GM12874 (cell line): ENCODE results near the gene NEDD8.

Source experiments
- TF ChIP-seq, protein P1 (sequence below): IDR thresholded peaks from 2 replicates; pipeline ENCODE4 v1.5.1; 2011; ENCODE audit warnings: low read depth, mild to moderate bottlenecking, control low read depth, low read length, moderate library complexity; ENCODE audit not compliant: insufficient read depth

The NEDD8 gene

DNA sequence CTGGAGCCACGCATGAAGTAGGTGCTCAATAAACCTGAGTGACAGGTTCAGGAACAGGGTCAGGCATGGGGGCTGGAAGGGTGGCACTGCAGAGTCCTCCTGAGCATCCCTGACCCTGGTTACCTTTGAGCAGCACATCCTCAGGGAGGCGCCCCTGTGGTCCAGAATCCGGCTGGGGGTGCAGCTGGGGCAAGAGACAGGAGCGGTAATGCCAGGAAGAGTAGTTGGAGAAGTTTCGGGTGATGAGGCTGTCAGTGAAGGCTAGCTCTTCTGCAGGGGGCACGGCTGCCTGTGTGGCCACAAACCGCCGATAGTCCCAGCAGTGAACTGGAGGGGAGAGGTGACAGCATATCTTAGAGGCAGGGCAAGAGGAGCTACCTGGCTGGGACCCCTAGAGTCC is 37.2 kb upstream of the NEDD8 start:
- TF ChIP-seq, protein P1, sequence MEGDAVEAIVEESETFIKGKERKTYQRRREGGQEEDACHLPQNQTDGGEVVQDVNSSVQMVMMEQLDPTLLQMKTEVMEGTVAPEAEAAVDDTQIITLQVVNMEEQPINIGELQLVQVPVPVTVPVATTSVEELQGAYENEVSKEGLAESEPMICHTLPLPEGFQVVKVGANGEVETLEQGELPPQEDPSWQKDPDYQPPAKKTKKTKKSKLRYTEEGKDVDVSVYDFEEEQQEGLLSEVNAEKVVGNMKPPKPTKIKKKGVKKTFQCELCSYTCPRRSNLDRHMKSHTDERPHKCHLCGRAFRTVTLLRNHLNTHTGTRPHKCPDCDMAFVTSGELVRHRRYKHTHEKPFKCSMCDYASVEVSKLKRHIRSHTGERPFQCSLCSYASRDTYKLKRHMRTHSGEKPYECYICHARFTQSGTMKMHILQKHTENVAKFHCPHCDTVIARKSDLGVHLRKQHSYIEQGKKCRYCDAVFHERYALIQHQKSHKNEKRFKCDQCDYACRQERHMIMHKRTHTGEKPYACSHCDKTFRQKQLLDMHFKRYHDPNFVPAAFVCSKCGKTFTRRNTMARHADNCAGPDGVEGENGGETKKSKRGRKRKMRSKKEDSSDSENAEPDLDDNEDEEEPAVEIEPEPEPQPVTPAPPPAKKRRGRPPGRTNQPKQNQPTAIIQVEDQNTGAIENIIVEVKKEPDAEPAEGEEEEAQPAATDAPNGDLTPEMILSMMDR = no peak

DNA sequence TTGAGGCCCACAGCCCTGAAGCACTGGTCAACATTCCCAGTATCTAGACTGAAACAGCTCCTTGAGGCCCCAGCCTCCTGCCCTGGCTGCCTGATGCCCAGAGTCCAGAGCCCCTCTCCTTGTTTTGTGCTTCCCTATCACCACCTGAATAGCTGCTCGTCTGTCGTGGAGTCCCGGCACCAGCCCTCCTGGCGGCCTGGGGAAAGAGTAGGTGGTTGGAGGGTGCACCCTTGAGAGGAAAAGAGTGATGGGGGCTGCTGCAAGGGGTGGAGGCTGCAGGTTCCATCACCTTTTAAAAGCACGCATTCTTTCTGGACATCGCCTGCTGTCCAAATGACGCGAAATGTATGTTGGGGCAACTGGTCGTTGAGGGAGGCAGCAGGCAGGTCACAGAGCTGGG is 36.1 kb upstream of the NEDD8 start:
- TF ChIP-seq, protein P1 = no peak

DNA sequence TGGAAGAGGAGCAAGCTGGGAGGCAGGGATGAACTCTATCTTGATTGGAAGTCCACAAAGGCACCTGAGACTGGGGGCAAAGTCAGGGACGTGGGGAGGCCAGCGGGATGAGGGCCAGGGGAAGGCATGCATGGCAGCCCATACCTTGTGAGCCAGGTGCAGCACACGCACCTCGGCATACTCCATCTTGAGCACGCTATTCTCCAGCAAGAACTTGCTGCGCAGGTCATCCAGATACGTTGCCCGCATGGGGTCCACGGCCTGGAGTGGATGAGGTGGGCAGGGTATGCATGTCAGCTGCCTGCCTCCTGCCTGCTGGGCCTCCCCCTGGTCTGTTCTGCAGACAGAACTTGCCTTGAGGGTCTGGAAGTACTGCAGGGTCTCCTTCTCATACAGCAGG is 35.3 kb upstream of the NEDD8 start:
- TF ChIP-seq, protein P1 = no peak

DNA sequence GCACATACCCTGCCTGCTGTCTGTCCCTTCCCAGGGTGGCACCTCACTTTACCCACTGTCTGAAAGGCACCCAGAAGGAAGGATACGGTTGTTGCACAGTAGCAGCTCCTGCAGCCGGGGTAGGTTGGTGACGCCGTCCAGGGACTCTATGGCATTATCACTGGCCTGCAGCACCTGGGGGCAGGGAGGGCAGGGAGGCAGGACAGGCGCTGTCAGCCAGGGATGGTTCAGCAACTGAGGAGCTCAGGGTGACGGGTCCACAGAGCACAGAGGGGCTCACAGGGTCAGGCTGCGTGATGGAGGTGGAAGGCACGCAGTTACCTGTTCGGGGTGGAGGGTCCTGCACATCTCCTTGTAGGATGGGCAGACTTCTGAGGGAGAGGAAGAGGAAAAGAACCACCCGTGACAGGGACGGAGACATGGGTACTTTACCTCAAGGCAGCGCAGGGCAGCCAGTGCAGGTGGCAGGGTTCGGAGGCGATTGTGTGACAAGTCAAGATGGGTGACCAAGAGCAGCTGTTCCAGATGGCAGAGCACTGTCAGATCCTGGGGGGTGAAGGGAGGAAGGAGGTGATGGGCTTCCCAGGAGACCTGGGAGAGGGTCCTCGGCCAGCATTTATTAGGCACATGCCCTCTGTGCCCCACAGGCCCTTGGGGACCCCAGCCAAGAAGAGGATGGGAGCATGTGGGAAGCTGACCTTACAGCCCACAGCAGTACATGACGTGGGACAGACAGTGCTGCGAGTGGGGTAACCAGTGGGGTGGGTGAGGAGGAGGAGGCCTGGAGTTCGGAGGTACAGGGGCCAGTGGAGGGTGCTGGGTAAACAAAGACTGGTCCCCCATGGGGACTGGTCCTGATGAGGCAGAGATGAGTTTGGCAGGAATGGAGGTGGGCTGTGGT is 34.4 kb upstream of the NEDD8 start:
- TF ChIP-seq, protein P1 = no peak

DNA sequence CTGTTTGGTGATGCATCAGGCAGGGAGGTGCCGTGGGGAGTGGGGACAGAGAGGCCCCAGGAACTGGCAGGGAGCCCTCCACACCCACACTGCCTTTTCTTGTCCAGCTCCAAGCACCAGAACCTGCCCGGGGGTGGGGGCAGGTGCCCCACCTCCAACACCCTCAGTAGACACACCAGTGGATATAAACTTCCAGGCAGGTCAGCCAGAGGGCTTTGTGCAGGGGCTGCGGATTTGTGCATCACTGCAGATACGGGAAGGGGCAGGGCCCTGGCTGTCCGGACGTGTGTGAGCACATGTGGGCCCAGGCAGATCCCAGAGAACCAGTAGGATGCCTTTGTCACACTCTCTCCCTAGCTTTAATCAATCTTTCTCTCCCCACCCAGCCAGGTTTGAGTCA is 32.1 kb upstream of the NEDD8 start:
- TF ChIP-seq, protein P1 = no peak

DNA sequence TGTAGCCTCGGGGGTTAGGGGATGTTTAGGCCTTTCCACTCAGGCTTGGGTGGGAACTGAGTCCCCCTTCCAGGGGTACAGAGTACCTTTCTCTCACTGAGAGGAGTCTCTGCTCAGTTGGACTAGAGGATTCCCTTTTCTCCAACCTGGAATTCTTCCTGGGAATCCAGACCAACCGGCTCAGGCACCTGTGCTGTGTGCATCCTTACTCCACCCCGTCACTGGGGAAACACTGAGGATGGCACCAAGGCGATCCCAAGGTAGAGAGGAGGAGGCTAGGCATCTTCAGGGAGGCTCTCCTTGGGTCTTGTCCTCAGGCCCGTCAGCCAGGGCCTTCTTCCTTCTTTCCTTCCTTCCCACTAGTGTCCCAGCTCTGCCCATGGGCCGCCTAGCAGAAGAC is 31.7 kb upstream of the NEDD8 start:
- TF ChIP-seq, protein P1 = no peak

DNA sequence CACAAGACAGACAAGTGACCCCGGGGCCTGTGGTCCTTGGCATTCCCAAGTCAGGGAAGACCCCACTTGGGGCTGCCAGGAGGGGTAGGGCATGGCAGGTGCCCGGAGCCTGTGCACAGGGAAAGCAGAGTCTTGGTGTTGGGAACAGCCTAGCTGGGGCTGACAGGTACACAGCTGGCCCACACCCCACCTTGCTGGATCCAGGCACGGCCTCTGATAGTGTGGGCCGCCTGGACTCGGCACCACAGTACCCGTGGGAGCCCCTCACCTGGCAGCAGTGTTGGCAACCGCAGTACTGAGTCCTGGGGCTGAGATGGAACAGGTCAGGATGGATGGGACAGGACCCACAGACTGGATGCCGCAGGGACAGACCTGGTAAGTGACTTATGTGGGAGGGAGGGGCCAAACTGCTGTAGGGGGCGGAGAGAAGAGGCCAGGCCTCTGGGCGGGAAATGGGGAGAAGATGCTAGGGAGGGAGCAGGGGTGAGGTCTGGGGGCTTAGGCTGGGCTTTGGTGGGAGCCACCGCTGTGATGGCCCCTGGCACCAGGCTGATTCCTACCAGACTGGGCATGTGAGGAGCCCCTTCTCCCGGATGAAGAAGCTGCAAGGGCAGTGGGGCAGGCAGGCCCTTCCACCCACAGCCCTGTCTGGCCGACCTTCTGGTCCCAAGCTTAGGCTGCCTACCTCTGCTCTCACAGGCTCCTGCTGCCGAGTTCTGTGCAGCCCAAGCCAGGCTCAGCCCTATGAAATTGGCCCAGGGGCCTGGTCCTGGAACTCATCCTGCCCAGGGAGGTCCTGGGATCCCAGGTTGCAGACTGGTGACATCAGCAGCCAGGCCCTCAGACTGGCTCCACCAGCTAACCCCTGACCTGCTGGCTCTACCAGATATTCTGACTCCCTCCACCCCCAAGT is 30.9 kb upstream of the NEDD8 start, which contains the start of gene TGM1:
Gene TGM1, minus strand, starts transcription at position 357 of the 913 bp plus-strand sequence. CDS start 825 bp downstream, outside the sequence.
- TF ChIP-seq, protein P1 = no peak
